Ishikawa (cell line): Measurements from ENCODE around the gene FGD6.

Source experiments
- CEBPB ChIP-seq: IDR thresholded peaks from 2 replicates; pipeline ENCODE4 v1.6.1; 2012
- EGR1 ChIP-seq: IDR thresholded peaks from 2 replicates; pipeline ENCODE4 v1.6.1; 2012
- EP300 ChIP-seq: IDR thresholded peaks from 2 replicates; pipeline ENCODE4 v1.6.1; 2012; ENCODE audit warnings: borderline replicate concordance
- FOXM1 ChIP-seq: IDR thresholded peaks from 2 replicates; pipeline ENCODE4 v1.6.1; 2012; ENCODE audit warnings: low read depth, borderline replicate concordance
- NFIC ChIP-seq: IDR thresholded peaks from 2 replicates; pipeline ENCODE4 v1.6.1; 2012
- RAD21 ChIP-seq: IDR thresholded peaks from 2 replicates; pipeline ENCODE4 v1.6.1; 2012; ENCODE audit warnings: low read depth
- TCF12 ChIP-seq: IDR thresholded peaks from 2 replicates; pipeline ENCODE4 v1.6.1; 2012; ENCODE audit warnings: low read depth
- YY1 ChIP-seq: IDR thresholded peaks from 2 replicates; pipeline ENCODE4 v1.6.1; 2012; ENCODE audit warnings: low read depth
- TF ChIP-seq, protein P1 (sequence below): IDR thresholded peaks from 2 replicates; pipeline ENCODE4 v1.6.1; 2012; ENCODE audit warnings: low read depth, mild to moderate bottlenecking
- TF ChIP-seq, protein P2 (sequence below): IDR thresholded peaks from 2 replicates; pipeline ENCODE4 v1.6.1; 2012

DNA sequence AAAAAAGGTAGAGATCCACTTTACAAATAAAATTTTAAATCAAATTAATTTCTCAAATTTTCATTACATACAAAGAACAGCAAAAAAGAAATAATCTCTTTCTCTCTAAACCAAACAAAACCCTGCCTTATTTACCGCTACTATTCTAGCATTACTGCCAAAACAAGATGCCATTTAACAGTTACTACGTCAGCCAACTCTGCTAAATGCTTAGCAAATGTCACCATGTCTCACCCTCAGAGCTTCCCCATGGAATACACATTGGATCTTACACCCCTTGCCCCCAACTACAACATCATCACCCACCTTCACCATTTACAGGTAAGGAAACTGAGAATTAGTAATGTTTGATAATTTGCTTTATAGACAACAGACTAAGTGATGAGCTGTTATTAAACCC lies 120.9 kb downstream of the FGD6 start:
- TF ChIP-seq EGR1: no peak
- TF ChIP-seq, protein P1, sequence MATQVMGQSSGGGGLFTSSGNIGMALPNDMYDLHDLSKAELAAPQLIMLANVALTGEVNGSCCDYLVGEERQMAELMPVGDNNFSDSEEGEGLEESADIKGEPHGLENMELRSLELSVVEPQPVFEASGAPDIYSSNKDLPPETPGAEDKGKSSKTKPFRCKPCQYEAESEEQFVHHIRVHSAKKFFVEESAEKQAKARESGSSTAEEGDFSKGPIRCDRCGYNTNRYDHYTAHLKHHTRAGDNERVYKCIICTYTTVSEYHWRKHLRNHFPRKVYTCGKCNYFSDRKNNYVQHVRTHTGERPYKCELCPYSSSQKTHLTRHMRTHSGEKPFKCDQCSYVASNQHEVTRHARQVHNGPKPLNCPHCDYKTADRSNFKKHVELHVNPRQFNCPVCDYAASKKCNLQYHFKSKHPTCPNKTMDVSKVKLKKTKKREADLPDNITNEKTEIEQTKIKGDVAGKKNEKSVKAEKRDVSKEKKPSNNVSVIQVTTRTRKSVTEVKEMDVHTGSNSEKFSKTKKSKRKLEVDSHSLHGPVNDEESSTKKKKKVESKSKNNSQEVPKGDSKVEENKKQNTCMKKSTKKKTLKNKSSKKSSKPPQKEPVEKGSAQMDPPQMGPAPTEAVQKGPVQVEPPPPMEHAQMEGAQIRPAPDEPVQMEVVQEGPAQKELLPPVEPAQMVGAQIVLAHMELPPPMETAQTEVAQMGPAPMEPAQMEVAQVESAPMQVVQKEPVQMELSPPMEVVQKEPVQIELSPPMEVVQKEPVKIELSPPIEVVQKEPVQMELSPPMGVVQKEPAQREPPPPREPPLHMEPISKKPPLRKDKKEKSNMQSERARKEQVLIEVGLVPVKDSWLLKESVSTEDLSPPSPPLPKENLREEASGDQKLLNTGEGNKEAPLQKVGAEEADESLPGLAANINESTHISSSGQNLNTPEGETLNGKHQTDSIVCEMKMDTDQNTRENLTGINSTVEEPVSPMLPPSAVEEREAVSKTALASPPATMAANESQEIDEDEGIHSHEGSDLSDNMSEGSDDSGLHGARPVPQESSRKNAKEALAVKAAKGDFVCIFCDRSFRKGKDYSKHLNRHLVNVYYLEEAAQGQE: no peak
- TF ChIP-seq RAD21: no peak
- TF ChIP-seq YY1: no peak
- no peak for TF ChIP-seq NFIC
- no peak for TF ChIP-seq EP300
- no peak for TF ChIP-seq TCF12
- TF ChIP-seq CEBPB: no peak
- TF ChIP-seq, protein P2, sequence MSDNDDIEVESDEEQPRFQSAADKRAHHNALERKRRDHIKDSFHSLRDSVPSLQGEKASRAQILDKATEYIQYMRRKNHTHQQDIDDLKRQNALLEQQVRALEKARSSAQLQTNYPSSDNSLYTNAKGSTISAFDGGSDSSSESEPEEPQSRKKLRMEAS: no peak
- TF ChIP-seq FOXM1: no peak
